ENCODE data around the gene SPATS2L. TPM values are rescaled to one million over a fixed set of nuclear protein-coding genes. Genes with fewer than 3 reads are reported as not detected.

Gene SPATS2L
- total and polyA plus RNA-seq, 2 of the 13 experiments (the other 11 are each of a cell fraction or from before 2014, with no cell fraction given), result 154 to 212 TPM

- TF ChIP-seq, protein P1, sequence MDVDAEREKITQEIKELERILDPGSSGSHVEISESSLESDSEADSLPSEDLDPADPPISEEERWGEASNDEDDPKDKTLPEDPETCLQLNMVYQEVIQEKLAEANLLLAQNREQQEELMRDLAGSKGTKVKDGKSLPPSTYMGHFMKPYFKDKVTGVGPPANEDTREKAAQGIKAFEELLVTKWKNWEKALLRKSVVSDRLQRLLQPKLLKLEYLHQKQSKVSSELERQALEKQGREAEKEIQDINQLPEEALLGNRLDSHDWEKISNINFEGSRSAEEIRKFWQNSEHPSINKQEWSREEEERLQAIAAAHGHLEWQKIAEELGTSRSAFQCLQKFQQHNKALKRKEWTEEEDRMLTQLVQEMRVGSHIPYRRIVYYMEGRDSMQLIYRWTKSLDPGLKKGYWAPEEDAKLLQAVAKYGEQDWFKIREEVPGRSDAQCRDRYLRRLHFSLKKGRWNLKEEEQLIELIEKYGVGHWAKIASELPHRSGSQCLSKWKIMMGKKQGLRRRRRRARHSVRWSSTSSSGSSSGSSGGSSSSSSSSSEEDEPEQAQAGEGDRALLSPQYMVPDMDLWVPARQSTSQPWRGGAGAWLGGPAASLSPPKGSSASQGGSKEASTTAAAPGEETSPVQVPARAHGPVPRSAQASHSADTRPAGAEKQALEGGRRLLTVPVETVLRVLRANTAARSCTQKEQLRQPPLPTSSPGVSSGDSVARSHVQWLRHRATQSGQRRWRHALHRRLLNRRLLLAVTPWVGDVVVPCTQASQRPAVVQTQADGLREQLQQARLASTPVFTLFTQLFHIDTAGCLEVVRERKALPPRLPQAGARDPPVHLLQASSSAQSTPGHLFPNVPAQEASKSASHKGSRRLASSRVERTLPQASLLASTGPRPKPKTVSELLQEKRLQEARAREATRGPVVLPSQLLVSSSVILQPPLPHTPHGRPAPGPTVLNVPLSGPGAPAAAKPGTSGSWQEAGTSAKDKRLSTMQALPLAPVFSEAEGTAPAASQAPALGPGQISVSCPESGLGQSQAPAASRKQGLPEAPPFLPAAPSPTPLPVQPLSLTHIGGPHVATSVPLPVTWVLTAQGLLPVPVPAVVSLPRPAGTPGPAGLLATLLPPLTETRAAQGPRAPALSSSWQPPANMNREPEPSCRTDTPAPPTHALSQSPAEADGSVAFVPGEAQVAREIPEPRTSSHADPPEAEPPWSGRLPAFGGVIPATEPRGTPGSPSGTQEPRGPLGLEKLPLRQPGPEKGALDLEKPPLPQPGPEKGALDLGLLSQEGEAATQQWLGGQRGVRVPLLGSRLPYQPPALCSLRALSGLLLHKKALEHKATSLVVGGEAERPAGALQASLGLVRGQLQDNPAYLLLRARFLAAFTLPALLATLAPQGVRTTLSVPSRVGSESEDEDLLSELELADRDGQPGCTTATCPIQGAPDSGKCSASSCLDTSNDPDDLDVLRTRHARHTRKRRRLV (CRISPR knock-in tag; IDR thresholded peaks at IDR 0.05), result no peak
- no peak for TF ChIP-seq ZFP90 (CRISPR knock-in tag; IDR thresholded peaks at IDR 0.05; ENCODE audit: borderline replicate concordance)
- no peak for TF ChIP-seq ZNF318 (CRISPR knock-in tag; IDR thresholded peaks at IDR 0.05)
- no peak for TF ChIP-seq ZNF550 (CRISPR knock-in tag; IDR thresholded peaks at IDR 0.05; ENCODE audit: borderline replicate concordance)
- peak; percentile 78 for TF ChIP-seq MED1 (CRISPR knock-in tag; IDR thresholded peaks at IDR 0.05)
- no peak for TF ChIP-seq ZNF570 (CRISPR knock-in tag; IDR thresholded peaks at IDR 0.05; ENCODE audit: borderline replicate concordance)
- TF ChIP-seq ZNF841 (CRISPR knock-in tag; IDR thresholded peaks at IDR 0.05; ENCODE audit: borderline replicate concordance), result no peak
- TF ChIP-seq ZBED4 (CRISPR knock-in tag; IDR thresholded peaks at IDR 0.05; ENCODE audit: borderline replicate concordance), result no peak
- no peak; the same call in 1 of the 2 replicates for TF ChIP-seq ZNF749 (CRISPR knock-in tag; IDR thresholded peaks at IDR 0.05; ENCODE audit: borderline replicate concordance)
- TF ChIP-seq MZF1 (CRISPR knock-in tag; IDR thresholded peaks at IDR 0.05; ENCODE audit: borderline replicate concordance), result no peak
Measured at GRCh38 chr2:200319548-200320337, 13.2 kb downstream of the SPATS2L start (continued).
